DOHH2 (cell line): ENCODE data around the gene GSG1L2.

Experiments
- H3F3A ChIP-seq: fragments of 200-600 bp; sonication (generic), shearing (Covaris generic); 2 replicates; pipeline ENCODE4 v1.6.0; 2016; ENCODE audit warnings: antibody characterized with exemption, mild to moderate bottlenecking; ENCODE audit not compliant: control insufficient read depth, insufficient read depth
- H3K27ac ChIP-seq: fragments of 200-600 bp; sonication (generic); 2 replicates; pipeline ENCODE4 v1.5.1; 2014; ENCODE audit warnings: low read depth, mild to moderate bottlenecking, low read length, moderate library complexity
- H3K27me3 ChIP-seq: fragments of 200-600 bp; sonication (generic); 2 replicates; pipeline ENCODE4 v1.6.1; 2014; ENCODE audit warnings: mild to moderate bottlenecking, low read length, mixed read lengths; ENCODE audit not compliant: control insufficient read depth
- H3K36me3 ChIP-seq: fragments of 200-600 bp; sonication (generic); 2 replicates; pipeline ENCODE4 v1.6.1; 2014; ENCODE audit warnings: mild to moderate bottlenecking, low read length, moderate library complexity, mixed read lengths; ENCODE audit not compliant: control insufficient read depth
- H3K4me1 ChIP-seq: fragments of 200-600 bp; sonication (generic); 2 replicates; pipeline ENCODE4 v1.6.1; 2014; ENCODE audit warnings: mild to moderate bottlenecking, low read length, mixed read lengths; ENCODE audit not compliant: control insufficient read depth
- H3K4me2 ChIP-seq: fragments of 200-600 bp; sonication (generic); 2 replicates; pipeline ENCODE4 v1.6.0; 2014; ENCODE audit warnings: mild to moderate bottlenecking, low read length, moderate library complexity
- H3K4me3 ChIP-seq: fragments of 200-600 bp; sonication (generic); 2 replicates; pipeline ENCODE4 v1.5.1; 2014; ENCODE audit warnings: mild to moderate bottlenecking, low read length, mixed read lengths
- H3K79me2 ChIP-seq: fragments of 200-600 bp; sonication (generic); 2 replicates; pipeline ENCODE4 v1.6.1; 2014; ENCODE audit warnings: mild to moderate bottlenecking, low read length, mixed read lengths; ENCODE audit not compliant: control insufficient read depth
- H3K9me2 ChIP-seq: fragments of 200-600 bp; sonication (generic); replicated peaks from 2 replicates; pipeline ENCODE4 v1.6.1; 2014; ENCODE audit warnings: mild to moderate bottlenecking, low read length, mixed read lengths; ENCODE audit not compliant: control insufficient read depth
- H3K9me3 ChIP-seq: fragments of 200-600 bp; sonication (generic); 2 replicates; pipeline ENCODE4 v1.6.1; 2014; ENCODE audit warnings: antibody characterized with exemption, low read length, mixed read lengths; ENCODE audit not compliant: control insufficient read depth, insufficient read depth
- H4K20me1 ChIP-seq: fragments of 200-600 bp; sonication (generic); 2 replicates; pipeline ENCODE4 v1.6.0; 2014; ENCODE audit warnings: low read depth, mild to moderate bottlenecking, antibody characterized with exemption, low read length, moderate library complexity; ENCODE audit not compliant: control insufficient read depth, insufficient read depth
- CTCF ChIP-seq: fragments of 200-600 bp; sonication (generic); IDR thresholded peaks from one replicate; pipeline ENCODE4 v1.5.1; 2014; ENCODE audit warnings: antibody characterized with exemption, mild to moderate bottlenecking, low read depth, low read length; ENCODE audit not compliant: poor library complexity, severe bottlenecking
- EZH2phosphoT487 ChIP-seq: fragments of 200-600 bp; sonication (generic); IDR thresholded peaks from 2 replicates; pipeline ENCODE4 v1.6.1; 2017; ENCODE audit warnings: borderline replicate concordance, mild to moderate bottlenecking, antibody characterized with exemption, low read length, moderate library complexity, mixed read lengths

Gene GSG1L2

GRCh38 chr17:9859781-9860180 is 37.9 kb upstream of the GSG1L2 start:
- H4K20me1 ChIP-seq: no peaks in the 10 kb centered on the region
- TF ChIP-seq CTCF (no peak), EZH2phosphoT487 (no peak)
- no peak overlapping the region for H3K4me2 ChIP-seq
- no peaks in the 10 kb centered on the region for H3K27me3 ChIP-seq
- peaks cover 6% of the 10 kb centered on the region; the same call in 1 of the 2 replicates for H3K9me3 ChIP-seq
- no peaks in the 10 kb centered on the region for H3K36me3 ChIP-seq
- H3K4me1 ChIP-seq: no peaks in the 10 kb centered on the region
- H3K79me2 ChIP-seq: no peaks in the 10 kb centered on the region
- no peak overlapping the region for H3K27ac ChIP-seq
- H3K4me3 ChIP-seq: no peak overlapping the region
- H3F3A ChIP-seq: no peaks in the 10 kb centered on the region
- H3K9me2 ChIP-seq: no peaks in the 10 kb centered on the region

- Histone ChIP-seq H3K9me3 (peaks cover 6% of the 10 kb centered on the region; the same call in 1 of the 2 replicates), H3K4me1 (no peaks in the 10 kb centered on the region), H3F3A (no peaks in the 10 kb centered on the region), H3K79me2 (no peaks in the 10 kb centered on the region), H3K27ac (no peak overlapping the region), H3K4me2 (no peak overlapping the region), H3K9me2 (no peaks in the 10 kb centered on the region), H4K20me1 (no peaks in the 10 kb centered on the region), H3K36me3 (no peaks in the 10 kb centered on the region), H3K27me3 (no peaks in the 10 kb centered on the region), H3K4me3 (no peak overlapping the region)
- TF ChIP-seq CTCF (no peak), EZH2phosphoT487 (no peak)
Measured at GRCh38 chr17:9855036-9855435, 33.2 kb upstream of the GSG1L2 start.

GRCh38 chr17:9854255-9854654 is 32.4 kb upstream of the GSG1L2 start:
- H3K79me2 ChIP-seq: no peaks in the 10 kb centered on the region
- no peaks in the 10 kb centered on the region for H3K4me1 ChIP-seq
- no peak overlapping the region for H3K4me3 ChIP-seq
- H3K9me2 ChIP-seq: no peaks in the 10 kb centered on the region
- H3K27ac ChIP-seq: no peak overlapping the region
- no peaks in the 10 kb centered on the region for H3K36me3 ChIP-seq
- H4K20me1 ChIP-seq: no peaks in the 10 kb centered on the region
- H3F3A ChIP-seq: no peaks in the 10 kb centered on the region
- TF ChIP-seq EZH2phosphoT487 (no peak), CTCF (no peak)
- no peaks in the 10 kb centered on the region for H3K27me3 ChIP-seq
- peaks cover 6% of the 10 kb centered on the region; the same call in 1 of the 2 replicates for H3K9me3 ChIP-seq
- H3K4me2 ChIP-seq: no peak overlapping the region
